ENCODE results near the gene ICAM3. TPM values are rescaled to one million over a fixed set of nuclear protein-coding genes. Genes with fewer than 3 reads are reported as not detected.

Gene ICAM3
- total and polyA plus RNA-seq, 10 of the 15 experiments (the other 5 are each of a cell fraction or from before 2014, with no cell fraction given), result 5.5 to 152 (median 90.7) TPM

- TF ChIP-seq ZBTB11 (CRISPR knock-in tag; IDR thresholded peaks at IDR 0.05) (no peak), SPI1 (IDR thresholded peaks at IDR 0.05; ENCODE audit: borderline replicate concordance, insufficient read depth, low read depth, low read length) (0 out of 2 replicates have a peak, but pooled peaks have one; percentile 10), PBX3 (IDR thresholded peaks at IDR 0.05; ENCODE audit: insufficient replicate concordance, low read depth, low read length) (peak; percentile 50), MYC (IDR thresholded peaks at IDR 0.05; ENCODE audit: insufficient read depth, insufficient read length, insufficient replicate concordance, low read length, severe bottlenecking) (peak; percentile 34), POU2F2 (IDR thresholded peaks at IDR 0.05; ENCODE audit: borderline replicate concordance, low read depth, low read length) (peak; percentile 57; the same call in 1 of the 3 replicates), RAD51 (IDR thresholded peaks at IDR 0.05) (no peak), EGR1 (IDR thresholded peaks at IDR 0.05; ENCODE audit: borderline replicate concordance in 1 of 2, low read depth in 2 of 2, low read length in 2 of 2) (0 out of 3 replicates have a peak, but pooled peaks of 1 of the 2 experiments have one; percentile 2), RB1 (IDR thresholded peaks at IDR 0.05; ENCODE audit: borderline replicate concordance) (peak; percentile 35; the same call in 1 of the 2 replicates), SREBF1 (IDR thresholded peaks at IDR 0.05; ENCODE audit: low read length) (no peak), NKRF (conservative IDR thresholded peaks at IDR 0.05) (peak; percentile 86), ZBED1 (IDR thresholded peaks at IDR 0.05; ENCODE audit: borderline replicate concordance) (no peak), SKIL (IDR thresholded peaks at IDR 0.05; ENCODE audit: low read depth, poor library complexity, severe bottlenecking) (no peak), NFIC (IDR thresholded peaks at IDR 0.05; ENCODE audit: low read depth, low read length) (no peak), BCL11A (IDR thresholded peaks at IDR 0.05; ENCODE audit: low read depth, low read length) (no peak), ZSCAN29 (IDR thresholded peaks at IDR 0.05) (no peak), KAT2A (conservative IDR thresholded peaks at IDR 0.05; ENCODE audit: control insufficient read depth, low read depth, low read length) (no peak), ZBTB33 (IDR thresholded peaks at IDR 0.05) (no peak)
These were observed 41.1 kb upstream of the ICAM3 start, which contains the start of gene TYK2 (continued) for GRCh38 chr19:10380313-10381102.
